Activated CD8-positive, alpha-beta memory T cell treated with anti-CD3 and anti-CD28 coated beads, Interleukin-2, amount 50 U/mL, for 4 hours (primary cell): ENCODE results near the gene ANXA6.

Experiments
- DNase-seq: peaks from one replicate; pipeline ENCODE4 v3.0.0-alpha.2; 2020

Gene ANXA6

GRCh38 chr5:151097061-151097460 lies 60.5 kb downstream of the ANXA6 start:
- no peak for DNase-seq

DNA sequence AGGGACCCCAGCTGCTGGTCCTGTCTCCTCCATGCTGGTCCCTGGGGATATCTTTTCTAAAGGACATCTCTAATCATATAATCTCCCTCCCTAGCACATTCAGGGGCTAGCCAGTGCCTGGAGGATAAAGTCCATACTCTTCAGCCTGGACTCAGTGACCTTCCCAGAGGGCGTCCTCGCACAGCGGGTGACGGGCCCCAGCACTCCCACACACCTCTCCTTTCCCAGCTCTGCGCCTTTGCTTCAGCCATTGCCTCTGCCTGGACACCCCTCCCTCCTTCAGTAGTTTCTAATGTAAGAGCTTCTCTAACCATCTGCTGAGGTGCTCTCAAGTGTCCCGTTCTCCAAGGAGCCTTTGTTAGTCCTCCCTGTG lies 61.6 kb downstream of the ANXA6 start:
- no peak for DNase-seq

DNA sequence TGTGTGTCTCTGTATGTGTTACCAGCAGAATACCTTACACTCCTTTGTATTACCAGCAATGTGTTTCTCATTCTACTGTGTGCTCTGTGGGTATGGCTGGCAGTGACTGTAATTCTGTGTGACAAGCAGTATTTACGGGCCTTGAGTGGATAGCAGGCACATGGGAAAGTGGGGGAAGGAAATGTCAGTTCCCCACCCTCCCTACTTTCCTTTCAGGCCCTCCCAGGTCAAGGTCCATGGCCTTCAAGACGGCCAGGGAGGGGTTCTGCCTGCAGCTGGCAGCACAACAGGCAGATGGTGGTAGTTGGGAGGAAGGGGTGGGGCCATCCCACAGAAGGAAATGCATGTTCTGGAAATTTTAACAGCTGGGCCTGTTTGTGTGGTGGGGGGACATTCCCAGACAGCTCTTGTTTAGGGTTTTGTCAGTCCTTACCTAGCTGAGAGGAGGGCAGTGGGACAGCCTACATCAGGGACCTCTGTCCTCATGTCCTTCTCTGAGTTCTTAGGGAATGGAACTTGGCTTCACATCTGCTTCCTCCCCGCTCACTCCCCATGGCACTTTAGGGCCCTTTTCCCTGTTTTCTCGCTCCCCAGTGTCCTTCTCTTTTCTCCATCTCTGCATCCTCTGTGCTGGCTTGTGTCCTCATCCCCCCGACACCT lies 62.1 kb downstream of the ANXA6 start:
- no peak for DNase-seq

GRCh38 chr5:151094852-151095245 lies 62.7 kb downstream of the ANXA6 start:
- no peak for DNase-seq

- DNase-seq, result peak; percentile 52
Measured at GRCh38 chr5:151094030-151094851, 63.3 kb downstream of the ANXA6 start.

GRCh38 chr5:151093476-151093889 lies 64.1 kb downstream of the ANXA6 start:
- DNase-seq, result no peak

- DNase-seq, result no peak
Measured at GRCh38 chr5:151092762-151093161, 64.8 kb downstream of the ANXA6 start.

DNA sequence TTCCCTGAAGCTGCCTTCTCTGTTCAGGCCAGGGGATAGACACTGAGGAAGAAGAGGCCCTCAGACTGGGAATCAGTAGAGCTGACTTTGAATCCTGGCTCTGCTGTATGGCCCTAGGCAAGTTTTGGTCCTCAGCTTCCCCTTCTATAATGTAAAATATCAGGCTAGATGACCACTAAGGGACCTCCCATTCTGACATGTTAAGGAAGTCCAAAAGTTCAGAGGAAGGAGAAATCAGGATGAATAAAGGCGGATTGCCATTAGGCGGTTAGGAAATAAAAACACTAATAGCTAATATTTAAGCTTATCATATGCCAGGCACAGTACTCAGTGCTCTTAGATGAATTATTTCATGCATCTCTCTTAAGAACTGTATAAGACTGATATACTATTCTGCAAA lies 67.9 kb downstream of the ANXA6 start:
- DNase-seq, result no peak

DNA sequence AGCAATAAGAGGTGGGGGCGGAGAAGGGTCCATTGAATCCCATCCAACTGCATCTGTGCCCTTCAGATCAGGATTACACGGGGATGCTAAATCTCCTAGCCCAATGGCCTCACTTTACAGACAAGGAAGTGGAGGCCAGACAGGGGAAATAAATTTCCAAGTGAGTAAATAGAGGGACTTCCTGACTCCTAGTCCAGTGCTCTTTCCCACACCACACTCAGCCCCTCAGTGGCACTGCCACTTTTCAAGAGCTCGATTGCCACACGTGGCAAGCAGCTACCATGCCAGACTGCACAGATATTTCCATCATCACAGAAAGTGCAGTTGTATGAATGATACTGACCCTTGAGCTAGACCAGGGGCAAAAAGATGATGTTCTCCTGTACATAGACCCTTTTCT lies 68.6 kb downstream of the ANXA6 start:
- DNase-seq, result no peak

DNA sequence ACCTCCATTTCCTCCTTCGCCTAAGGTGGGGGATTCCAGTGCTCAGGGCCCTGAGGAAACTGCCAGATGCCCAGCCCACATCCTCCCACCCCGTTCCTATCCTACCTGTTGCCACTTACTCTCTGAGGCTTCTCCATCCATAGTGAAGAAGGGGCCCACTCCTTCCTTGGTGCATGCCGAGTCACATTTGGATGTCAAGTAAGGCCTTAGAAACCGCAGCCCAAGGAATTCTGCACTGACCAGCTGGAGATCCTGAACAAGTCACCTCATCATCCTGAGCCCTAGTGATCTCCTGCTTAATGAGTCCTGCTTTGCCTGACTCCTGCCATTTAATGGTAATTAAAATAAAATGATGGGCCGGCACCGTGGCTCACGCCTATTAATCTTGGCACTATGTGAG lies 70.1 kb downstream of the ANXA6 start:
- no peak for DNase-seq

DNA sequence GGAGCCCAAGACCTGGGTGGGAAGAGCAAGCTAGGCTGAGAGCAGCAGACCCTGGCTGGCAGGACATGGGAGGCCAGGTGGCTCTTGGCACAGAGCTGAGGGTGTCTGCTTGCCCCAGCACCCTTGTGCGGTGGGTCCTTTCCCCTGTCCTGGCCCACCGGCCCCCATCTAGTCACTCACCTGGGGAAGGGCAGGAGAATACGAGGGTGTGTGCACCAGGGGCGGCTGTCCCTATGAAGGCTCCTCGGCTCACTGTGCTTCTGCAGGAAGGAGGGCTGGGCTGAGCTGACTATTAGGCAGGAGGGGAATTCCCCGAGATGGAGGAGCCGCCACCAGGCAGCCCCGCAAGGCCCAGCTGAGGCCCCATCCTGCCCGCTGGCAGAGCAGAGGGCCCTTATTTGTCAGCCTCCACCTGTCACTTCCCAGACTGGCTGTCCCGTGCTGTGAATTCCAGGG lies 70.6 kb downstream of the ANXA6 start:
- peak; percentile 61 for DNase-seq

DNA sequence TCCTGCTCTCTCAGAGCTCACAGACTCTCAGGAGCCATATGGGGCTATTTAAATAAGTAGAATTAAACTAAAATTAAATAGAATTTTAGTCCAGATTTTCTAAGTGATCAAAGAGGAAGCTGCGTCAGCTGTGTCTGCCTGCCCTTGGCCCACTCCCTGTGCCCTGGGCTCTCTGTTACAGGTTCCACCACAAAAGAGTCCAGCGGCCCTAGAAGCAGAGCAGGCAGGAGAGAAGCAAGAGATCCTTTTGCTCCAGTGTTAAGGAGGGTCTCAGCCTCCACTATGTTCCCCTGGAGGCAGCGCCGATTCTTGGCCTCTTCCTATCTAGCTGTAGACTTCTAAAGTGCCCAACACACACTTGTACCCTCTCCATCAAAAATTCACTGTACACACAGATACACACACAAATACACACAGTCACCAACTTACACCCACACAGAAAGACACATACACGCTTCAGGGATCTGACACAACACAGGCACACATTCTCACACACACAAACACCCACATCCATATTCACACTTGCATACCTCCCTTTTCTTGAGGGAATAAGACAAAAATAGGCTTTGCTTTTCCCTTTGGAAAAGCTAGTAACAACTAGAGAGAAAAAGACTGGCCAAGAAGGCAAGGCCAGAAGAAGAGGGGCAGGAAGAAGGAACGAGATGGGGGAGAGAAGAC lies 71.2 kb downstream of the ANXA6 start:
- no peak for DNase-seq

DNA sequence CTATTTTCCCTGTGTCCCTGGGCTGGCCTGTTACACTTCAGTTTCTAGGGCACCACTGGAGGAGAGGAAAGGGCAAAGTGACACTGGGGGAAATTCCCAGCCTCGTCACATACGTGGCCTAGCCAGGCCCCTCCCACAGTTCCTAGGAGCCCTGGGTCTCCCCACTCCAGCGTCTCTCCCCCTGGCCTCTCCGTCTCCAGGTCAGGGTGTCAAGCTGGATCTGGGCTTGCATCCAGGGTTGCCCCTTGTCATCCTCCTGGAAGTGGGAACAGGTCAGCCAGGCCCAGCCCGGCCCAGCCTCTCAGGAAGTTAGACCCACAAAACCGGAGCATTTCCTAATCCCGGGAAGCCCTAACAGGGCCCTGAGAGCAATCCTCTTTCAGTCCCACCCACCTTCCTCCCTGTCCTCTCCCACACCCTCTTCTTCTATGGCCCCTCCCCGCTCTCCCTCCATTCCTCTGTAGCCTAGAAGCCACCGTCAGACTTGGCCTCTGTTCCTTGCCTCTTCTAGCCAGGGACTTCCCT lies 72.0 kb downstream of the ANXA6 start:
- no peak for DNase-seq

DNA sequence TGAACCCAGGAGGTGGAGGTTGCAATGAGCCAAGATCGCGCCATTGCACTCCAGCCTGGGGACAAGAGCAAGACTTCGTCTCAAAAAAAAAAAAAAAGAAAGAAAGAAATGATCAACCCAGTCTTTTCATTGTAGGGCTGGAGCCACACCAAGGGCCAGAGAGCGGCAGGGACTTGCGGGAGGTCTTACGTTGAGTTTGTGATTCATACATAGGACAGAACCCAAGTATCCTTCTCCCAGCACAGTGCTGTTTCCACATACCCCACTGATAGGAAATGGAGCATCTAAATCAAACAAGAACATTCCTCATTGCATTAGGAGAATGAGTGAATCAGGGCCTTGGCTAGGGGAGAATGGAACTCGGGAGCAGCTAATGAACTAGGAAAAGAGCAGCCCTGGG lies 73.2 kb downstream of the ANXA6 start:
- DNase-seq, result no peak

DNA sequence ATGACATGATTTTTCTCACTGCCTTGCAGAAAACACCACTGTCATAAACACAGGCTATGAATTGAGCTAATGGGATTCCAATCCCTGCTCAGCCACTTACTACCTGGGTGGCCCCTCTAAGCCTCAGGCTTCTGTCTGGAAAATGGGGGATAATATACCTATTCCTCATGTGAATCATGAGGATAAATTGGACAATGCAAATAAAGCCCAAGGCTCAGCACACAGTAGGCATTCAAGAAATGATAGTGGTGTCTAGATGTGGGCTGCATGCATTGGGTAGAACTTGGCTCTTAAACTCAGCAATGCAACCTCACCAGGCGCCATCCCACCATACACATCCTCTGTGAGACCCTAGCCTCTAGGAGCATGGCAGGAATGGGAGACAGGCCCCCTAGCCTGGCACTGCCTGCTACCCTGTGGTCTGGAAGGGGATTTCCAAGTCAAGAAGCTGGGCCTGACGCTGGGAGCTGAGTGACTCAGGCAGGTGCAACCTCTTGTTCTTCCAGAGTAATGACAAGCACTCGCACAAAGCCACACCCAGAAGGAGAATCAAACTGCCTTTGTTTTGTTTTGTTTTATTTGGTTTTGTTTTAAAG lies 74.4 kb downstream of the ANXA6 start:
- DNase-seq, result peak; percentile 59

- no peak for DNase-seq
Measured at GRCh38 chr5:151082282-151082902, 75.2 kb downstream of the ANXA6 start.

DNA sequence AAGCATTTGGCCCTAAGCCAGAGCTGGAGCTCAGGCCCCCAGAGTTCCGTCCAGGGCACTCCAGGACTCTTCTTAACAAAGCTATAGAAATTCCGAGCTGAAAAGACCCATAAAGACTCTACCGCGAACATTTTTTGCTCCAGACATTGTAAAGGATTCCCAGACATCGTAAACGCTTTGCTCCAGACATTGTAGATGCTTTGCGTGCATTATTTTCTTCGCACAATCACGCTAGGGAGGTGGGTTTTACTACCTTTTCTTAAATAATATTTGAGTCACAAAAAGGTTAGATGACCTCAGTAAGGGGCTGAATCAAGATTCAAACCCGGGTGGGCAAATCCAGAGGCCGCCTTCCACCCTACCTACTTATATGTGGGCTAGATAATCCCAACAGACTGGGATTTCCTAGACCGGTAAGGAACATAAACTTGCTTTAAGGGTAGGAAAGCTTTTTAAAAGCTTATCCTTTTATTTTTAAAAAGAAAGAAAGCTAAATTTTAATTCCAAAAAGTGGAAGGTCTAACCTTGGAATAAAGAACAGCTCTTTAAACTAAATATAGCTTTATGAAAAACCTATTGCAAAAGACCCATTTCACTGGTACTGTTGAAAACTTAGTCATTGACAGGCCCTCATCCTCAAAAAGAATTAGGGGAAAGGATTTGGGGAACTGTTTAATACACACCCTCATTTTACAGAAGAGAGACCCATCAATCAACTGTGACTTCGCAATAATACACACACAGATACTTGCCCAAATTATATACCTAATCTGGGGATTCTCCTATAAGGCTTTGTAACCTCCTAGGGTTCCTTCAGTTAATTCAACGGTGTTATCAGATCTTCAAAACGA lies 75.9 kb downstream of the ANXA6 start:
- no peak for DNase-seq

- peak; percentile 95 for DNase-seq
Measured at GRCh38 chr5:151080613-151081430, 76.8 kb downstream of the ANXA6 start, which contains the start of gene TNIP1. Gene TNIP1, minus strand, starts transcription at chr5:151081034. Its CDS starts 15,939 bp downstream, at chr5:151065095.

DNA sequence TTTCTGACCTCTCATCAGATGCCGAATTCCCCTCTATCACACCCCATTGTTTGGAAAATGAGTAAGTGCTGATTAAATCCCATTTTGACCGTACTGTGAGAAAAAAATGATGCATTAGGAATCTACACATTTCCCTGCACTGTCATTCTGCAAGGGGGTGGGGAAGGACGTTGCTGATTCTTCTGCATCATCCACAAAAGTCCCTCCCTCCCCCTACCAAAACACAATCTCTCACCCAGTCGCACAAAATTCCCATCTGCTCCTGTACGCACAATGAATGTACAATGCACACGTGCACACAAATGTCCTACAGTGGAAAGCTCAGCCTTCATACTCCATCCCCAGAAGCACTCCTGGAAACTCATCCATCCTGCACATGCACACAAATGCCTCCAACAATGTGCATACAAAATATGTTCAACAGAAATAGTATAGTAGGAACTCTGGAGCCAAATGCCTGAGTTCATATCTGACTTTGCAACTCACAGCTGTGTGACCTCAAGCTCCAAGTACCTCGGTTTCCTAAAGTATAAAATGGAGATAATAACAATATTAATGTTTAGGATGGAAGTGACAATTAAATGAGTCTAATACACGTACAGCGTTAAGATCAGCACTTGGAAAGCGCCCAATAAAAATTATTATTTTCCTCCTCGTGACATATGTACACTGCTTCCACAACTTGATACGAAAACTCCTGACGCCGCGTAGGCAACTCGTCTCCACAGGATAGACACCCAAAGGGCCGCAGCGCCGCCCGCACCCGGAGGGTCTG lies 77.6 kb downstream of the ANXA6 start:
- DNase-seq, result no peak
